Activated T-helper 2 cell treated with anti-CD3 and anti-CD28 coated beads, Interferon-gamma antibody, Interleukin-2, Interleukin-4, amounts not matched to agents 10 μg/mL and 5 μg/mL and 100 μg/mL, durations not matched to agents 14 hours and 24 hours and 36 hours (primary cell): ENCODE results near the gene TUT4. TPM values are rescaled to one million over a fixed set of nuclear protein-coding genes. Genes with fewer than 3 reads are reported as not detected.
A peak's percentile ranks its signal among the peaks of the same experiment; 100 is the strongest.

Experiments used
- DNase-seq: peaks from one replicate; pipeline ENCODE4 v3.0.0; 2021; ENCODE audit warnings: low spot score
- H3K27ac Mint-ChIP-seq: one replicate; pipeline ENCODE4 v1.8.0; 2021; ENCODE audit warnings: mixed read lengths
- H3K27me3 Mint-ChIP-seq: one replicate; pipeline ENCODE4 v1.8.0; 2021; ENCODE audit warnings: low read depth, mixed read lengths
- H3K36me3 Mint-ChIP-seq: one replicate; pipeline ENCODE4 v1.8.0; 2021; ENCODE audit warnings: low read depth, mixed read lengths
- H3K4me1 Mint-ChIP-seq: one replicate; pipeline ENCODE4 v1.8.0; 2021; ENCODE audit warnings: low read depth, mixed read lengths
- H3K4me3 Mint-ChIP-seq: one replicate; pipeline ENCODE4 v1.8.0; 2021; ENCODE audit warnings: low read depth, mild to moderate bottlenecking, moderate library complexity, mixed read lengths
- H3K9me3 Mint-ChIP-seq: one replicate; pipeline ENCODE4 v1.8.0; 2021; ENCODE audit warnings: mixed read lengths
- intact Hi-C: fragments of 100-400 bp; cut with micrococcal nuclease; formaldehyde crosslinking; loops from one replicate; pipeline ENCODE4 v1.15.1; 2023
- total RNA-seq: library from RNA; stranded (reverse); gene quantifications from 2 replicates; pipeline ENCODE4 v1.2.3, GENCODE V29; 2022

TUT4 gene
- 61.6 and 63.1 TPM in 2 replicates for total RNA-seq

- DNase-seq: peak; percentile 70
- no peaks in the 10 kb centered on the region for H3K36me3 Mint-ChIP-seq
- intact Hi-C loops: loop anchor here (1.0 to 5.0 kb wide), 7 partner anchors 50 to 496 kb away; partner anchors contain the start of genes BTF3L4, GPX7, ORC1 and PRPF38A
- peaks cover 20% of the 10 kb centered on the region for H3K4me1 Mint-ChIP-seq
- no peak within 1 kb of the TSS for H3K27ac Mint-ChIP-seq
- H3K27me3 Mint-ChIP-seq: peaks cover 2% of the 10 kb centered on the region
- no peaks in the 10 kb centered on the region for H3K9me3 Mint-ChIP-seq
- H3K4me3 Mint-ChIP-seq: peak within 1 kb of the TSS; percentile 72
Measured at GRCh38 chr1:52552505-52553361, at the start of gene TUT4. TSS of gene TUT4 (minus strand) at chr1:52553092. CDS start at chr1:52526280, 26,812 bp downstream.

GRCh38 chr1:52601991-52602855 lies 49.3 kb upstream of the TUT4 start, which contains the start of gene GPX7:
TSS of gene GPX7 (plus strand) at chr1:52602371. CDS start at chr1:52602410, 39 bp downstream.
- H3K9me3 Mint-ChIP-seq: no peaks in the 10 kb centered on the region
- intact Hi-C loops: loop anchor here (2.0 kb wide), 2 partner anchors 31 to 49 kb away; partner anchors contain the start of genes SHISAL2A and TUT4
- DNase-seq: peak; percentile 53

GRCh38 chr1:52601519-52601918 lies 48.6 kb upstream of the TUT4 start:
- intact Hi-C loops: no loop called here
- Mint-ChIP-seq H3K27me3 (peaks cover 5% of the 10 kb centered on the region), H3K4me3 (peak overlapping the region; percentile 70), H3K36me3 (peaks cover 25% of the 10 kb centered on the region), H3K9me3 (no peaks in the 10 kb centered on the region), H3K4me1 (peaks cover 22% of the 10 kb centered on the region), H3K27ac (peak overlapping the region; percentile 77)
- DNase-seq: no peak

More at GRCh38 chr1:52601991-52602855, 49.3 kb upstream of the TUT4 start, which contains the start of gene GPX7:
- peaks cover 31% of the 10 kb centered on the region for H3K36me3 Mint-ChIP-seq
- peak within 1 kb of the TSS; percentile 87 for H3K27ac Mint-ChIP-seq
- H3K4me3 Mint-ChIP-seq: peak within 1 kb of the TSS; percentile 86
- H3K27me3 Mint-ChIP-seq: peaks cover 5% of the 10 kb centered on the region
- peaks cover 22% of the 10 kb centered on the region for H3K4me1 Mint-ChIP-seq

GRCh38 chr1:52600533-52601179 lies 47.8 kb upstream of the TUT4 start:
- H3K27me3 Mint-ChIP-seq: peaks cover 5% of the 10 kb centered on the region
- intact Hi-C loops: no loop called here
- no peak overlapping the region for H3K27ac Mint-ChIP-seq
- H3K36me3 Mint-ChIP-seq: peaks cover 22% of the 10 kb centered on the region
- no peak overlapping the region for H3K4me3 Mint-ChIP-seq
- H3K4me1 Mint-ChIP-seq: peaks cover 22% of the 10 kb centered on the region
- H3K9me3 Mint-ChIP-seq: no peaks in the 10 kb centered on the region
- no peak for DNase-seq

- H3K9me3 Mint-ChIP-seq: no peaks in the 10 kb centered on the region
- no peak overlapping the region for H3K27ac Mint-ChIP-seq
- peaks cover 10% of the 10 kb centered on the region for H3K27me3 Mint-ChIP-seq
- no peak overlapping the region for H3K4me3 Mint-ChIP-seq
- DNase-seq: no peak
- peaks cover 14% of the 10 kb centered on the region for H3K36me3 Mint-ChIP-seq
- intact Hi-C loops: no loop called here
- H3K4me1 Mint-ChIP-seq: peaks cover 20% of the 10 kb centered on the region
Measured at GRCh38 chr1:52599236-52599635, 46.3 kb upstream of the TUT4 start.

- Mint-ChIP-seq H3K4me3 (no peak overlapping the region), H3K4me1 (peaks cover 16% of the 10 kb centered on the region), H3K36me3 (peaks cover 9% of the 10 kb centered on the region), H3K9me3 (no peaks in the 10 kb centered on the region), H3K27me3 (peaks cover 10% of the 10 kb centered on the region), H3K27ac (no peak overlapping the region)
- DNase-seq: no peak
- intact Hi-C loops: no loop called here
Measured at GRCh38 chr1:52598729-52599128, 45.8 kb upstream of the TUT4 start.

GRCh38 chr1:52597912-52598311 lies 45.0 kb upstream of the TUT4 start:
- Mint-ChIP-seq H3K36me3 (peaks cover 2% of the 10 kb centered on the region), H3K27ac (no peak overlapping the region), H3K4me1 (peaks cover 7% of the 10 kb centered on the region), H3K27me3 (peaks cover 10% of the 10 kb centered on the region), H3K4me3 (no peak overlapping the region), H3K9me3 (no peaks in the 10 kb centered on the region)
- no peak for DNase-seq
- intact Hi-C loops: no loop called here

GRCh38 chr1:52595061-52595460 lies 42.2 kb upstream of the TUT4 start:
- intact Hi-C loops: no loop called here

GRCh38 chr1:52593495-52593894 lies 40.6 kb upstream of the TUT4 start:
- DNase-seq: no peak
- Mint-ChIP-seq H3K4me3 (no peak overlapping the region), H3K27me3 (peaks cover 10% of the 10 kb centered on the region), H3K4me1 (peaks cover 1% of the 10 kb centered on the region), H3K36me3 (no peaks in the 10 kb centered on the region), H3K9me3 (no peaks in the 10 kb centered on the region), H3K27ac (no peak overlapping the region)
- intact Hi-C loops: no loop called here

More at GRCh38 chr1:52595061-52595460, 42.2 kb upstream of the TUT4 start:
- Mint-ChIP-seq H3K9me3 (no peaks in the 10 kb centered on the region), H3K27ac (no peak overlapping the region), H3K4me1 (peaks cover 1% of the 10 kb centered on the region), H3K4me3 (no peak overlapping the region), H3K36me3 (no peaks in the 10 kb centered on the region), H3K27me3 (peaks cover 10% of the 10 kb centered on the region)
- no peak for DNase-seq

- Mint-ChIP-seq H3K4me1 (no peaks in the 10 kb centered on the region), H3K27ac (no peak overlapping the region), H3K36me3 (no peaks in the 10 kb centered on the region), H3K27me3 (peaks cover 6% of the 10 kb centered on the region), H3K9me3 (no peaks in the 10 kb centered on the region), H3K4me3 (no peak overlapping the region)
- intact Hi-C loops: no loop called here
- no peak for DNase-seq
Measured at GRCh38 chr1:52592637-52593323, 39.9 kb upstream of the TUT4 start.

GRCh38 chr1:52590266-52590665 lies 37.4 kb upstream of the TUT4 start:
- peaks cover 3% of the 10 kb centered on the region for H3K27me3 Mint-ChIP-seq
- intact Hi-C loops: no loop called here
- H3K9me3 Mint-ChIP-seq: no peaks in the 10 kb centered on the region
- no peaks in the 10 kb centered on the region for H3K36me3 Mint-ChIP-seq
- no peak for DNase-seq
- no peaks in the 10 kb centered on the region for H3K4me1 Mint-ChIP-seq
- H3K27ac Mint-ChIP-seq: no peak overlapping the region
- no peak overlapping the region for H3K4me3 Mint-ChIP-seq

GRCh38 chr1:52588535-52588934 lies 35.6 kb upstream of the TUT4 start:
- Mint-ChIP-seq H3K9me3 (no peaks in the 10 kb centered on the region), H3K27me3 (peaks cover 7% of the 10 kb centered on the region), H3K4me3 (no peak overlapping the region), H3K36me3 (no peaks in the 10 kb centered on the region), H3K4me1 (no peaks in the 10 kb centered on the region), H3K27ac (no peak overlapping the region)
- DNase-seq: no peak
- intact Hi-C loops: no loop called here
